HG03442 (cell line): ENCODE data around the gene SCYL3.
"Not testable (repeated sequence)": the region's sequence is repeated elsewhere in the genome, so short reads cannot be mapped to it uniquely, and the experiment has no call there.

Experiments
- ATAC-seq: cut with Tn5 transposase; IDR thresholded peaks from one replicate; pipeline ENCODE4 v1.9.1; 2021; ENCODE audit warnings: mild to moderate bottlenecking, moderate library complexity; ENCODE audit not compliant: unreplicated experiment

The SCYL3 gene

GRCh38 chr1:169829671-169830070, 64.0 kb downstream of the SCYL3 start:
- ATAC-seq: no peak

DNA sequence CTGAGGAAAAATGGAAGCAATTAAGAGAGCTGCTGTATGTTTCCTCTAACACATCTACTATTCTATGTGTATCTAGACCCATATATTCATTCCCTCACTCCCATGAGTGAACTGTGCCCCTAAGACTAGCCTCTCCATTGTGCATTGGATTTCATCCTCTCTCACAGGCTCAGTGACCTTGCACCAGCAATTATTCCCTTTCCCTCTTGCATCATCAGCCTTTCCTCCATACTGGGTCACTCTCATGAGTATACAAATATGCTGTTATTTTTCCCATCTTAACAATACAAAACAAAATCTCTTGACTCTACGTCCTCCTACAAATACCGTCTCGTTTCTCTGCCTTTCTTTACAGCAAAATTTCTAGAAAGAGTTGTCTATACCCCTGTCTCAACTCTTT, 69.5 kb downstream of the SCYL3 start:
- ATAC-seq: no peak

DNA sequence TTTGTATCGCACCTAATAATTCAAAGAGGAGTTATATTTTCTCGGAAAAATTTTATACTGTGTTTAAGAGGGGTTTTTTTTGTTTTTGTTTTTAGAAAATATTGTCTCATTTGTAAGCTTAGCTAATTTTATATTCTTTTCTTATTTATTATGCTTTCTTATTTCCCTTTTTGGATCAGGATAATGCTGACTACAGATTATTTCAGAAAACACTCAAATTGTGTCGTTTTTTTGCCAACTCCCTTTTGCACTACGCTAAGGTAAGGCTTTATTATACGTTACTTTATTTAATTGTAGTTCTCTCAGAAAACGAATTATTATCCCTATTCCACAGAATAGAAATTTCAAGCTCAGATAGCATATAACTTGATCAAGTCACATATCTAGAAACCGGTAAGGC, 72.2 kb downstream of the SCYL3 start:
- ATAC-seq: no peak

DNA sequence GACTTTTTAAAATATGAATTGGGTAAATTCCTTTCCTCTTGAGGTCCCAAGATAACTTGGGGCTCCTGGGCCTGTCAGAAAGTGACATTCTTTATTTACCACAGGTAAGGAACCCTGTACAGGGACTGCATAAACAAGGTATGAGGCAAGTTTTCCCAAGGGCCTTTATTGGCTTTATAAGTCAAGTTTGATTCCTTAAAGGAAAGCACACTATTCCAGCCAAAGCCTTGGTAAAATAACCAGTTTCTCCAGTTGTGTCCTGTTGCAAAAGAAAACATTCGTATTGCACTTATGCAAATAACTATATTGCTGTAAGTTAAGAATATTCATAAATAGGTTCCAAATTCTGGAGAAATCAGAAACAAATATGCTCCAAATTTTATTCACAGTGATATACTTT, 77.1 kb downstream of the SCYL3 start:
- no peak for ATAC-seq

DNA sequence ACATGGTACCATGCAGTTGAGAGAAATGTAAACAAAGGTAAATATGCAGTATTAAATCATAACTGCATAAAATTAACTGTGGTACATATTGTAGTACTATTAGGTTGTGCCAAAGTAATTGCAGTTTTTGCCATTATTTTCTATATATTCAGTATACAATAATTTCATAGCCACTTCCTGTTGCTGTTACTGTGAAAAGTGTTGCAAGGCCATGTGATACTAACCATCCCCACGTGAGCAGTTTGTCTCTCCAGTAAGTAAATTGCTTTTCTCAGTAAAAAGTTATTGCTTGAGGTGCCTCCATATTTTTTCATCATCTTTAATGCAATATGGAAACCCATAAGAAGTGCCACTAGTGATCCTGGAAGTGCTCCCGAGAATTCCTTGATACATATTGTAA, 79.4 kb downstream of the SCYL3 start:
- no peak for ATAC-seq

DNA sequence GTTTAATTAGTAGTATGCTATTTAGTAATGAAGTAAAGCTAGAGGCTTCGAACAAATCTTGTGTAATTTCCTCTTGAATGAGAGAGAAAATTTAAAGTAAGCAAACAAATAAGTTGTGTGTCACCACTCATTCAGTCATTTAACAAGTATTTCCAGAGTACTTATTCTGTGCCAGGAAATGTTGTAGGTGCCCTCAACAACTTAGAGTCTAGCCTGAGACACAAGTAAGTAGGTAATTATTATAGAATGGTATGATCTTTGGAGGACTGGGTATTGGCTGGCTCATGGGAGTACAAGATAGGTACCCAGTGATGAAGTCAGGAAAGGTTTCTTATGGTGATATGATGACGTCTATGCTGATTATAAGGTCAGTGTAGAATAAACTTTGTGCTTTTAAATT, 81.6 kb downstream of the SCYL3 start:
- no peak for ATAC-seq

DNA sequence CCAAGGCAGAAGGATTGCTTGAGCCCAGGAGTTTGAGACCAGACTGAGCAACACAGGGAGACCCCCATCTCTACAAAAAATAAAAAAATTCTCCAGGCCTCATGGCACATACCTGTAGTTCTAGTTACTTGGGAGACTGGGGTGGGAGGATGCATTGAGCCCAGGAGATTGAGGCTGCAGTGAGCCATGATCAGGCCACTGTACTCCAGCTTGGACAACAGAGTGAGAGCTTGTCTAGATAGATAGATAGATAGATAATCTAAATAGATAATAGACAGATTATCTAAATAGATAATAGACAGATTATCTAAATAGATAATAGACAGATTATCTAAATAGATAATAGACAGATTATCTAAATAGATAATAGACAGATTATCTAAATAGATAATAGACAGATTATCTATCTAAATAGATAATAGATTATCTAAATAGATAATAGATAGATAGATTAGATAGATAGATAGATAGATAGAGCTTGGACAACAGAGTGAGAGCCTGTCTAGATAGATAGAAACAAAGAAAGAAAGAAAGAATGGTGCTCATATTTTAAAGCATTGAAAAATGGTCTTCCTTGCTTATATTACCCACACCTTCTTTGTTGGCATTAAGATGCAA, 82.2 kb downstream of the SCYL3 start:
- not testable (repeated sequence) for ATAC-seq

DNA sequence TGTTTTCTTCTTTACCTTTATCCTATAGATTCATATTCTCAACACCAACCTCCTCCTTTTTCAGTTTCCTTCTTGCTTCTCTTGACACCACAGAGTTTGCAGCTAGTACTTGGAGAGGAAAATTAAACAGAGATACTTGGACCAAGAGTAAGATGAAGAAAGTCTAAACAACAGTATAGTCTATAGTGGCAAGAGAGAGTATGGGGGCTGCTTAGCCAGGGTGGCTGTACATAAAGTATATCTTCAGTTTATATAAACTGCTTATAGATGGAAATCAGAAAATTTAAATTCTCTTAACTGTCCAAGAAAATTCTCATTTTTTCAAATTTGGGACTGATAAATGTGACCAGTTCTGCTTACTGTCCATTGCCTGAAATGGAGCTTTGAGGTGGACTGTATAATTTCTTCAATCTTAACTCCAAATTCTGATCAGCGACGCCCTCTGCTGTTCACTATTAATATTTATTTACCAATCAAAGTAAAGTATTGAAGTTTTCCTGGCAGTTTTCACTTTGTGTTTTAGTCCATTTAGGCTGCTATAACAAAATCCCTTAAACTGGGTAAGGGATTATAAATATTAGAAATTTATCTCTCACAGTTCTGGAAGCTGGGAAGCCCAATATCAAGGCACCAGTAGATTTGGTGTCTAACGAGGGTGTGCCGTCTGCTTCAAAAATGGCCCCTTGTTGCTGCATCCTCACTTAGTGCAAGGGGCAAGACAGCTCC, 84.2 kb downstream of the SCYL3 start:
- no peak for ATAC-seq

DNA sequence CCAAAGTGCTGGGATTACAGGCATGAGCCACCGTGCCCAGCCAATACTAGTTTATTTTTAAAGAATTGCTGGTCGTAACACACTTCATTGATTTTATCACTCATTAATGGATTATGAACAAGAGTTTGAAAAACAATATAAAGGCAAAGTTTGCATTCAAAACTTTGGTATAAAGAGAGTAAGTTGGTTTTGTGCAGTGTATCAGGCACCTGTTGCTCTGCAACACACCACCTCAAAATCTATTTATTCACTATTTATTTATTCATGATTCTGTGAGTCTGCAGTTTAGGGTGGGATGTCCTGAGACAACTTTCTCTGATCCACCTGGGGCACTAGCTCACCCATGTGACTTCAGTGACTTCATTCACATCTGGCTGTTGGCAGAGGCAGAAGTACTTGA, 88.8 kb downstream of the SCYL3 start:
- ATAC-seq: no peak

DNA sequence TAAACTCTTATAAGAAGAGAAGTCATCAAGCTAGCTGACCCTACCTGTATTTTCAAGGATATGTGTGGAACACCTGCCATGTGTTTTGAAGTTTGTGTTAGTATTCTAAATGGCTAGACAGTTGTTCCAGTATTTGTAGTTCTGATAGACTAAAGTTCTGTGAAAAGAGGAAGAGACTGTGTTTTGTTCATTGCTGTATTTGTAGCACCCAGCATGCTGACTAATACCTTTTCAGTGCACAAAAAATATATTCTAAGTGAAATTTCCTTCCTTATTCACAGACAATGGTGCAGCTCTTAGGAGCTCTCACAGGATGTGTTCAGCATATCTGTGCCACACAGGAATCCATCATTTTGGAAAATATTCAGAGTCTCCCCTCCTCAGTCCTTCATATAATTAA, 90.8 kb downstream of the SCYL3 start:
- ATAC-seq: no peak
